HEK293 (cell line): Measurements from ENCODE around the gene ADAMTSL3.

Source experiments
- CTCF ChIP-seq: fragments of 450-650 bp; formaldehyde crosslinking; IDR thresholded peaks from 2 replicates; pipeline ENCODE4 v1.5.1; 2016; ENCODE audit warnings: missing biosample characterization, missing genetic modification characterization
- KLF9 ChIP-seq: fragments of 450-650 bp; formaldehyde crosslinking; IDR thresholded peaks from 2 replicates; pipeline ENCODE4 v1.5.1; 2016; ENCODE audit warnings: missing biosample characterization, missing genetic modification characterization, low read depth
- SALL2 ChIP-seq: fragments of 450-650 bp; formaldehyde crosslinking; IDR thresholded peaks from 2 replicates; pipeline ENCODE4 v1.5.0; 2017; ENCODE audit warnings: missing biosample characterization, mild to moderate bottlenecking, missing genetic modification characterization, borderline replicate concordance
- TCF7L2 ChIP-seq: IDR thresholded peaks from 2 replicates; pipeline ENCODE4 v1.6.1; 2011; ENCODE audit warnings: low read depth, mild to moderate bottlenecking, inconsistent platforms, low read length, moderate library complexity, borderline replicate concordance
- ZBTB48 ChIP-seq: fragments of 450-650 bp; formaldehyde crosslinking; IDR thresholded peaks from 2 replicates; pipeline ENCODE4 v1.5.1; 2016; ENCODE audit warnings: missing biosample characterization, missing genetic modification characterization
- ZNF132 ChIP-seq: fragments of 450-650 bp; formaldehyde crosslinking; IDR thresholded peaks from 2 replicates; pipeline ENCODE4 v1.5.1; 2017; ENCODE audit warnings: missing biosample characterization, missing genetic modification characterization, borderline replicate concordance
- ZNF140 ChIP-seq: fragments of 450-650 bp; formaldehyde crosslinking; IDR thresholded peaks from 2 replicates; pipeline ENCODE4 v1.5.1; 2016; ENCODE audit warnings: missing biosample characterization, missing genetic modification characterization
- ZNF311 ChIP-seq: fragments of 450-650 bp; formaldehyde crosslinking; IDR thresholded peaks from 2 replicates; pipeline ENCODE4 v1.5.1; 2017; ENCODE audit warnings: missing biosample characterization, missing genetic modification characterization, borderline replicate concordance
- ZNF621 ChIP-seq: fragments of 450-650 bp; formaldehyde crosslinking; IDR thresholded peaks from 2 replicates; pipeline ENCODE4 v1.5.1; 2017; ENCODE audit warnings: missing biosample characterization, missing genetic modification characterization
- ZNF664 ChIP-seq: fragments of 450-650 bp; formaldehyde crosslinking; IDR thresholded peaks from 2 replicates; pipeline ENCODE4 v1.5.1; 2016; ENCODE audit warnings: missing biosample characterization, missing genetic modification characterization
- ZNF704 ChIP-seq: fragments of 450-650 bp; formaldehyde crosslinking; IDR thresholded peaks from 2 replicates; pipeline ENCODE4 v1.5.1; 2016; ENCODE audit warnings: missing biosample characterization, missing genetic modification characterization
- TF ChIP-seq, protein P1 (sequence below): fragments of 450-650 bp; formaldehyde crosslinking; IDR thresholded peaks from 2 replicates; pipeline ENCODE4 v1.5.1; 2016; ENCODE audit warnings: missing biosample characterization, missing genetic modification characterization
- TF ChIP-seq, protein P2 (sequence below): fragments of 450-650 bp; formaldehyde crosslinking; IDR thresholded peaks from 2 replicates; pipeline ENCODE4 v1.5.1; 2016; ENCODE audit warnings: missing biosample characterization, missing genetic modification characterization

- TF ChIP-seq CTCF (tag by site-specific recombination): no peak
- no peak for TF ChIP-seq SALL2 (tag by site-specific recombination)
- TF ChIP-seq, protein P1, sequence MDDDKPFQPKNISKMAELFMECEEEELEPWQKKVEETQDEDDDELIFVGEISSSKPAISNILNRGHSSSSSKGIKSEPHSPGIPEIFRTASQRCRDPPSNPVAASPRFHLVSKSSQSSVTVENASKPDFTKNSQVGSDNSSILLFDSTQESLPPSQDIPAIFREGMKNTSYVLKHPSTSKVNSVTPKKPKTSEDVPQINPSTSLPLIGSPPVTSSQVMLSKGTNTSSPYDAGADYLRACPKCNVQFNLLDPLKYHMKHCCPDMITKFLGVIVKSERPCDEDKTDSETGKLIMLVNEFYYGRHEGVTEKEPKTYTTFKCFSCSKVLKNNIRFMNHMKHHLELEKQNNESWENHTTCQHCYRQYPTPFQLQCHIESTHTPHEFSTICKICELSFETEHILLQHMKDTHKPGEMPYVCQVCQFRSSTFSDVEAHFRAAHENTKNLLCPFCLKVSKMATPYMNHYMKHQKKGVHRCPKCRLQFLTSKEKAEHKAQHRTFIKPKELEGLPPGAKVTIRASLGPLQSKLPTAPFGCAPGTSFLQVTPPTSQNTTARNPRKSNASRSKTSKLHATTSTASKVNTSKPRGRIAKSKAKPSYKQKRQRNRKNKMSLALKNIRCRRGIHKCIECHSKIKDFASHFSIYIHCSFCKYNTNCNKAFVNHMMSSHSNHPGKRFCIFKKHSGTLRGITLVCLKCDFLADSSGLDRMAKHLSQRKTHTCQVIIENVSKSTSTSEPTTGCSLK (tag by site-specific recombination): no peak
- no peak for TF ChIP-seq ZBTB48 (tag by site-specific recombination)
- TF ChIP-seq ZNF704 (tag by site-specific recombination): no peak
- no peak for TF ChIP-seq ZNF311 (tag by site-specific recombination)
- TF ChIP-seq ZNF140 (tag by site-specific recombination): no peak
- no peak for TF ChIP-seq KLF9
- no peak for TF ChIP-seq ZNF664 (tag by site-specific recombination)
- TF ChIP-seq TCF7L2: no peak
- TF ChIP-seq ZNF621: no peak
- TF ChIP-seq, protein P2, sequence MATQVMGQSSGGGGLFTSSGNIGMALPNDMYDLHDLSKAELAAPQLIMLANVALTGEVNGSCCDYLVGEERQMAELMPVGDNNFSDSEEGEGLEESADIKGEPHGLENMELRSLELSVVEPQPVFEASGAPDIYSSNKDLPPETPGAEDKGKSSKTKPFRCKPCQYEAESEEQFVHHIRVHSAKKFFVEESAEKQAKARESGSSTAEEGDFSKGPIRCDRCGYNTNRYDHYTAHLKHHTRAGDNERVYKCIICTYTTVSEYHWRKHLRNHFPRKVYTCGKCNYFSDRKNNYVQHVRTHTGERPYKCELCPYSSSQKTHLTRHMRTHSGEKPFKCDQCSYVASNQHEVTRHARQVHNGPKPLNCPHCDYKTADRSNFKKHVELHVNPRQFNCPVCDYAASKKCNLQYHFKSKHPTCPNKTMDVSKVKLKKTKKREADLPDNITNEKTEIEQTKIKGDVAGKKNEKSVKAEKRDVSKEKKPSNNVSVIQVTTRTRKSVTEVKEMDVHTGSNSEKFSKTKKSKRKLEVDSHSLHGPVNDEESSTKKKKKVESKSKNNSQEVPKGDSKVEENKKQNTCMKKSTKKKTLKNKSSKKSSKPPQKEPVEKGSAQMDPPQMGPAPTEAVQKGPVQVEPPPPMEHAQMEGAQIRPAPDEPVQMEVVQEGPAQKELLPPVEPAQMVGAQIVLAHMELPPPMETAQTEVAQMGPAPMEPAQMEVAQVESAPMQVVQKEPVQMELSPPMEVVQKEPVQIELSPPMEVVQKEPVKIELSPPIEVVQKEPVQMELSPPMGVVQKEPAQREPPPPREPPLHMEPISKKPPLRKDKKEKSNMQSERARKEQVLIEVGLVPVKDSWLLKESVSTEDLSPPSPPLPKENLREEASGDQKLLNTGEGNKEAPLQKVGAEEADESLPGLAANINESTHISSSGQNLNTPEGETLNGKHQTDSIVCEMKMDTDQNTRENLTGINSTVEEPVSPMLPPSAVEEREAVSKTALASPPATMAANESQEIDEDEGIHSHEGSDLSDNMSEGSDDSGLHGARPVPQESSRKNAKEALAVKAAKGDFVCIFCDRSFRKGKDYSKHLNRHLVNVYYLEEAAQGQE (tag by site-specific recombination): no peak
- no peak for TF ChIP-seq ZNF132 (tag by site-specific recombination)
Observed at GRCh38 chr15:83653288-83653638, 660 bp upstream of the ADAMTSL3 start.
